Prostate gland (tissue), 2 donors: ENCODE results near the gene SIKE1.

Experiments
- POLR2A ChIP-seq: fragments of 450-650 bp; IDR thresholded peaks from one replicate; pipeline ENCODE4 v1.6.1; 2016; ENCODE audit warnings: antibody characterized with exemption, mild to moderate bottlenecking
- POLR2AphosphoS5 ChIP-seq: sonication (generic); formaldehyde crosslinking; IDR thresholded peaks from one replicate; pipeline ENCODE4 v1.6.1; 2017; ENCODE audit warnings: antibody characterized with exemption
- TF ChIP-seq, protein P1 (sequence below), 4 experiments: fragments of 200-600 bp in 2 of 4; fragments of 450-650 bp in 2 of 4; sonication (generic) in 2 of 4; IDR thresholded peaks; 1 replicate in 3 of 4; 2 replicates in 1 of 4; pipeline ENCODE4 v1.5.1; 2016 to 2019; ENCODE audit warnings: antibody characterized with exemption in 4 of 4, mild to moderate bottlenecking in 2 of 4, moderate library complexity in 2 of 4

DNA sequence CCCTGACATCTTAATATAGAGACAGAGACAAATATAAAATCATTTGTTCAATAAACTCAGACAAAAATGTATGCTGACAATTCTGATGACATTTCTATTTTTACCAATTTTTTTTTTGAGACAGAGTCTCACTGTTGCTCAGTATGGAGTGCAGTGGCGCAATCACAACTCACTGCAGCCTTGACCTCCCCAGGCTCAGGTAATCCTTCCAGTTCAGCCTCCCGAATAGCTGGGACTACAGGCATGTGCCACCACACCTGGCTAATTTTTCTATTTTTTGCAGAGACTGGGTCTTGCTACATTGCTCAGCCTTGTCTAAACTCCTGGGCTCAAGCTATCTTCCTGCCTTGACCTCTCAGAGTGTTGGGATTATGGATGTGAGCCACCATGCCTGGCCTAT is 13.6 kb upstream of the SIKE1 start:
- TF ChIP-seq, protein P1, sequence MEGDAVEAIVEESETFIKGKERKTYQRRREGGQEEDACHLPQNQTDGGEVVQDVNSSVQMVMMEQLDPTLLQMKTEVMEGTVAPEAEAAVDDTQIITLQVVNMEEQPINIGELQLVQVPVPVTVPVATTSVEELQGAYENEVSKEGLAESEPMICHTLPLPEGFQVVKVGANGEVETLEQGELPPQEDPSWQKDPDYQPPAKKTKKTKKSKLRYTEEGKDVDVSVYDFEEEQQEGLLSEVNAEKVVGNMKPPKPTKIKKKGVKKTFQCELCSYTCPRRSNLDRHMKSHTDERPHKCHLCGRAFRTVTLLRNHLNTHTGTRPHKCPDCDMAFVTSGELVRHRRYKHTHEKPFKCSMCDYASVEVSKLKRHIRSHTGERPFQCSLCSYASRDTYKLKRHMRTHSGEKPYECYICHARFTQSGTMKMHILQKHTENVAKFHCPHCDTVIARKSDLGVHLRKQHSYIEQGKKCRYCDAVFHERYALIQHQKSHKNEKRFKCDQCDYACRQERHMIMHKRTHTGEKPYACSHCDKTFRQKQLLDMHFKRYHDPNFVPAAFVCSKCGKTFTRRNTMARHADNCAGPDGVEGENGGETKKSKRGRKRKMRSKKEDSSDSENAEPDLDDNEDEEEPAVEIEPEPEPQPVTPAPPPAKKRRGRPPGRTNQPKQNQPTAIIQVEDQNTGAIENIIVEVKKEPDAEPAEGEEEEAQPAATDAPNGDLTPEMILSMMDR (IDR thresholded peaks at IDR 0.05), result no peak
- TF ChIP-seq POLR2A (no peak), POLR2AphosphoS5 (no peak)
